Measurements from ENCODE around the gene MUC13. TPM values are rescaled to one million over a fixed set of nuclear protein-coding genes. Genes with fewer than 3 reads are reported as not detected.
A peak's percentile ranks its signal among the peaks of the same experiment; 100 is the strongest.

MUC13 gene
- total and polyA plus RNA-seq, 2 experiments from 2014 or later, result 0.06 TPM; not detected in 1

GRCh38 chr3:124935794-124936542, 1.4 kb upstream of the MUC13 start:
- Histone ChIP-seq H3K27me3 (no peaks in the 10 kb centered on the region), H3K36me3 (no peaks in the 10 kb centered on the region), H3K4me3 (no peak overlapping the region), H3K4me1 (ENCODE audit: low read depth) (no peaks in the 10 kb centered on the region), H3K27ac (no peak overlapping the region), H3K9me3 (ENCODE audit: low read depth) (no peaks in the 10 kb centered on the region)
- no peak for DNase-seq (ENCODE audit: low read depth in 1 of 2, low spot score in 1 of 2)
- TF ChIP-seq CTCF (IDR thresholded peaks at IDR 0.05; ENCODE audit: low read depth, low read length), result no peak

GRCh38 chr3:124935264-124935663, 713 bp upstream of the MUC13 start:
- no peak for TF ChIP-seq CTCF (IDR thresholded peaks at IDR 0.05; ENCODE audit: low read depth, low read length)
- no peaks in the 10 kb centered on the region for H3K36me3 ChIP-seq
- no peak overlapping the region for H3K27ac ChIP-seq
- no peaks in the 10 kb centered on the region for H3K9me3 ChIP-seq (ENCODE audit: low read depth)
- H3K27me3 ChIP-seq, result no peaks in the 10 kb centered on the region
- no peak for DNase-seq (ENCODE audit: low read depth in 1 of 2, low spot score in 1 of 2)
- H3K4me1 ChIP-seq (ENCODE audit: low read depth), result no peaks in the 10 kb centered on the region
- H3K4me3 ChIP-seq, result no peak overlapping the region

- peak; percentile 67 to 80 for DNase-seq (ENCODE audit: low read depth in 1 of 2, low spot score in 1 of 2)
- no peaks in the 10 kb centered on the region for H3K36me3 ChIP-seq
- H3K27ac ChIP-seq, result no peak overlapping the region
- no peaks in the 10 kb centered on the region for H3K27me3 ChIP-seq
- H3K4me1 ChIP-seq (ENCODE audit: low read depth), result no peaks in the 10 kb centered on the region
- peak; percentile 71 for TF ChIP-seq CTCF (IDR thresholded peaks at IDR 0.05; ENCODE audit: low read depth, low read length)
- no peaks in the 10 kb centered on the region for H3K9me3 ChIP-seq (ENCODE audit: low read depth)
- no peak overlapping the region for H3K4me3 ChIP-seq
Measured at GRCh38 chr3:124928333-124929202, 6.0 kb downstream of the MUC13 start.

- Histone ChIP-seq H3K4me1 (ENCODE audit: low read depth) (no peaks in the 10 kb centered on the region), H3K27me3 (no peaks in the 10 kb centered on the region), H3K36me3 (no peaks in the 10 kb centered on the region), H3K4me3 (no peak overlapping the region), H3K9me3 (ENCODE audit: low read depth) (no peaks in the 10 kb centered on the region), H3K27ac (no peak overlapping the region)
- DNase-seq (ENCODE audit: low read depth in 1 of 2, low spot score in 1 of 2), result no peak
- no peak for TF ChIP-seq CTCF (IDR thresholded peaks at IDR 0.05; ENCODE audit: low read depth, low read length)
Measured at GRCh38 chr3:124927574-124928045, 6.9 kb downstream of the MUC13 start.

GRCh38 chr3:124926426-124927101, 8.0 kb downstream of the MUC13 start:
- Histone ChIP-seq H3K4me1 (ENCODE audit: low read depth) (no peaks in the 10 kb centered on the region), H3K9me3 (ENCODE audit: low read depth) (no peaks in the 10 kb centered on the region), H3K4me3 (no peak overlapping the region), H3K36me3 (no peaks in the 10 kb centered on the region), H3K27me3 (no peaks in the 10 kb centered on the region), H3K27ac (no peak overlapping the region)
- no peak for TF ChIP-seq CTCF (IDR thresholded peaks at IDR 0.05; ENCODE audit: low read depth, low read length)
- DNase-seq (ENCODE audit: low read depth in 1 of 2, low spot score in 1 of 2), result no peak

Measured in cardiac muscle cell (in vitro differentiated cells and primary cell).